GM18909 (cell line): ENCODE measurements around the gene TSPEAR.

Source experiments
- ATAC-seq: cut with Tn5 transposase; IDR thresholded peaks from one replicate; pipeline ENCODE4 v1.9.1; 2021; ENCODE audit warnings: mild to moderate bottlenecking; ENCODE audit not compliant: unreplicated experiment, poor library complexity

Gene TSPEAR

GRCh38 chr21:44499631-44500030 lies 211.7 kb downstream of the TSPEAR start:
- no peak for ATAC-seq

- ATAC-seq = no peak
These were observed 212.2 kb downstream of the TSPEAR start for GRCh38 chr21:44499211-44499560.

DNA sequence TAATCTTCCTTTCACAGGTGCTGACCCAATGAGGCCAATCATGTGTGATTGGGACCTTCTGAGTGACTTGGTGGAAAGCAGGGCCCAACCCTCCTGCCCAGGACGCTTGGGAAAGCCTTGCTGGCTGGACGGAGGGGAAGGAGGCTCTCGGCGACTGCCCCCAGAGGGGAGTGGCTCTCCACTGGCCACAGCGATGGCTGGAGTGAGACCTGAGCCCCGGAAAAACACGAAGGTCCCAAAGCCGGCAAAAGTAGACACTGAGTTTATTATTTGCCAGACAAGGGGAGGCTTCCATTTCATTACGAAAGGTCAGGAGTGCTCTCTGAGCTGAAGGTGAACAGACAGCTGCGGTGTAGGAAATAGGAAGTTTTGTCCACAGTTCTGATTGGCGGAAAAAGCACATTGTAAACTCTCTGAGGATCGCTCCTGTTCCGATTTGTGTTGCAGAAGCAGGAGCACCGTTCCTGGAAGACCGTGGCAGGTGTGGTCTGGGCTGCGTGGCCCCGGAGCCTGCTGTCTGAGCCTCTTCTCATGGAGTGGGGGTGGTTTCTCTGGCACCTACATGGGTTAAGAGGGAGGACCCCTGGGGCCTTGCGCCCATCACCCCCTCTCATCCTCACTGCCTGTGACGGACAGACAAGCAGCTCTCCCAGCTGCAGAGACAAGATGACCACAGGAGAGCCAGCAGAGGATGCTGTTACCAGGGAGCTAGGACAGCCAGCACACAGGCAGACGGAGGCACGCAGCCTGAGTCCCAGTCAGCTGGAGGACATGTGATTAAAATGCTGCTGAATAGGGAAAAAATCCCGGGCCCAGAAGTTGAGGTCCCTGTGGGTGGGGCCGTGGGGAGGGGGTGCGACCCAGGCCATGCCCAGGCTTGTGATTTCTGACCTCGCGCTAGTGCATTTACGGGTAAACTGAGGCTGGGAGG lies 212.8 kb downstream of the TSPEAR start:
- no peak for ATAC-seq

GRCh38 chr21:44497703-44498126 lies 213.7 kb downstream of the TSPEAR start:
- ATAC-seq = no peak

GRCh38 chr21:44496564-44497550 lies 214.5 kb downstream of the TSPEAR start:
- ATAC-seq = no peak

GRCh38 chr21:44495611-44496563 lies 215.5 kb downstream of the TSPEAR start:
- no peak for ATAC-seq

DNA sequence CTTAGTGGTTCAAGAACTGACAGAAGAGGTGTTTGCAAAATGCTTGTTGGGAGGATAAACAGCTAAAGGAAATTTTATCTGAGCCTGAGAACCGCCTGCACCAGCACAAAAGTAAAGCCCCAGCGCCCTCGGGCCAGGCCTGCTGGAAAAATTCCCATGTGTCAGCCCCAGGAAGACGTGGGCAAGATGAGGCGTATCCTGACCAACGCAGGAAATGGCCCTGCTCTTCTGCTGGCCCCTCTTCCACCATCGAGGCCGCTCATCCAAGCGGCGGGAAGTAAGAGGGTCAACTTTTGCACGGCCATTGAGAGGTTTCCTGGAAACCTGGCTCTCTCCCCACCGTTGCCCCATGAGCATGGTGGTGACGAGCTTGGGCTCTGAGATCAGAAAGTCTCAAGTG lies 216.4 kb downstream of the TSPEAR start:
- ATAC-seq = no peak

GRCh38 chr21:44494418-44494817 lies 217.0 kb downstream of the TSPEAR start:
- ATAC-seq = no peak

DNA sequence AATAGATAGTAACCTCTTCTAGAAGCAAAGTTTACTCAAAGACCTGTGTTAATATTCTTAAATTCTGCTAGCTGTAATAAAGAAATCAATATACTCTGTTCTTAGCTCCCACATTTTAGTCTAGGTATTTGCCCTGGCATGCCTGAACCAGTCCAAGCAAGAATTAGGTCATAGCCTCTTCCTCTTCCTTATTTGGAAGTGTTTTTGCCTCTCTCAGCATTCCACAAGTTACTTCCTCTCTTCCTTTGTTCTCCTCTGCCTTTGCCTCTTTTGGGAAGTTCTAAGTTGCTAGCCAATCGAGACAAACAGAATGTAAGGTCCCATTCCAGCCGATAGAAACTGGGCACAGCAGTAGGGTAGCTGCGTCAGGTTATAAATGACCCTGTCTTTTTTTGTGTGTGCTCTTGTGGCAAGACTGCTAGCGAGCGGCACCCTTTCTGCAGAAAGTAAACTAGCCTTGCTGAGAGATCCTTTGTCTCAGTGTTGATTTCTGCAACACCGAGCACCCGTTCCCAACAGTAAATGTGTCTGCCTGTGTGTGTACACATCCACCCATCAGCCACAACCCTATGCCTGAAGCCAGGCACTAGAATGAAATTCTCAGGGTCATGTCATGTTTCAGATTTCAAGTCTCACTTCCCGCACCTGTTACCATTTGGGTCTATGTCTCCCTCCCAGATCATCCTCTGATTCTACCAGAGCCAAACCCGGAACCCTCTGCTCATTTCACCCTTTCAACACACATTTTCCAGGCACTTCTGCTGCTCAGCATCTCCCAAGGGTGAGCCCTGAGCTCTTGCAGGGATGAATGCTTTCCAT lies 218.6 kb downstream of the TSPEAR start:
- no peak for ATAC-seq

DNA sequence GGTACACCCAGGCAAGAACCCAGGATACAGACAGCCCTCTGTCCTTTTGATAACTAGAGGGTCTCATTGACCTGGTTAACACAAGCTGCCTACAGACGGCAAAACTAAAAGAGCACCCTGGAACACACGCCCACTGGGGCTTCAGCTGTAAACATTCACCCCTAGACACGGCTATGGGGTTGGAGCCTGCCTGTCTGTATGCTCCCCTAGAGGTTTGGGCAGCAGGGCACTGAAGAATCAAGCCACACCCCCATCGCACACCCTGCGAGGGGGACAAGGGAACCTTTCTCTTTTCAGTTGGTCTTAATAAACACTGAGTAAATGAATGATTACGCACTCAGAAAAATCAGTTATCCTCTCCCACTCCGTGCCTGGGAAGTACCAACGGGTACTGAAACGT lies 220.6 kb downstream of the TSPEAR start:
- ATAC-seq = no peak

DNA sequence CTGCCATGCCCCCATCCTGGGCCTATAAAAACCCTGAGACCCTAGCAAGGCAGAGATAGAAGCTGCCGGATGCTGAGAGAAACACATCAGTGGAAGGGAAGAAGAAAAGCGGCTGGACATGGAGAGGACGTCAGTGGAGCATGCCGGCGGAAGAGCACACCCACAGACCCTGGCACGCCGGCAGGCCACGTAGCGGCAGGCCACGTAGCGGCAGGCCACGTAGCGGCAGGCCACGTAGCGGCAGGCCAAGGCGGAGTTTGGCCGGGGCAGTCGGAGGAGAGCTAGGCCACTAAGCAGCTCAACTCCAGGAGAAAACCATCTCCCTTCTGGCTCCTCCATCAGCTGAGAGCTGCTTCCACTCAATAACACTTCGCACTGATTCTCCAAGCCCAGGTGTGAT lies 221.0 kb downstream of the TSPEAR start:
- no peak for ATAC-seq

- ATAC-seq = no peak
These were observed 221.4 kb downstream of the TSPEAR start for GRCh38 chr21:44489962-44490361.

DNA sequence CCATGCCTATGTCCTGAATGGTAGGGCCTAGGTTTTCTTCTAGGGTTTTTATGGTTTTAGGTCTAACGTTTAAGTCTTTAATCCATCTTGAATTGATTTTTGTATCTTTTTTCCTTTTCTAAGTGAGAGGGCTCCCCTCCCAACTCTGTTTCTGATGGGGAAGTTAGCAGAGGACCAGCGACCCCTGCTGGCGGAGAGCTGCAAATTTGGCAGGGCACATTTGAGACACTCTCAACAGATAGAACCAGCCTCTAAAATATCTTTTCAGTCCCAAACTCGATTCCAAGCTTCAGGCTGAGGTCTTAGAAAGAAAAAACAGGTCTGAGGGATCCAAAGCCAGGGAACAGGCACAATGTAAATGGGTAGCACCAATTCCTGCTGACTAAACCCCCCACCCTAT lies 223.5 kb downstream of the TSPEAR start:
- ATAC-seq = no peak

DNA sequence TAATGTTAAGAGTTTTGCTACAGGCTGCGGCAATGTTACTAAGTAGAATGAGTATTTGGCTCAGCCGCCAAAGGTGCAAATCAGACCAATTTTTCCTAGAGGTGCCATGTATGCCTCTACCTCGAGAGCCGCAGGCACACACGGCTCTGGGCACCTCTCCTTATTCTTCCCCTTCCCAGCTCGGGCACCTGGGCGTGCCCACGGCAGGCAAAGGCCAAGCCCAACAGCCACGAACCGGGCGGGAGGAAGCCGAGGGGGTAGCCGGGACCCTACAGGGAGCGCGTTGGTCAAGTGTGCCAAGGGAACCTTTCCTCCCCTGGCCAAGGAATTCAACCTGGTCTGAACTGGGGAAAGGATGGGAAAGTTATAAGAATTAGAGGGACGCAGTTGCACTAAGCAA lies 225.1 kb downstream of the TSPEAR start:
- no peak for ATAC-seq

GRCh38 chr21:44485796-44486195 lies 225.6 kb downstream of the TSPEAR start:
- ATAC-seq = no peak

GRCh38 chr21:44485254-44485793 lies 226.0 kb downstream of the TSPEAR start:
- no peak for ATAC-seq

DNA sequence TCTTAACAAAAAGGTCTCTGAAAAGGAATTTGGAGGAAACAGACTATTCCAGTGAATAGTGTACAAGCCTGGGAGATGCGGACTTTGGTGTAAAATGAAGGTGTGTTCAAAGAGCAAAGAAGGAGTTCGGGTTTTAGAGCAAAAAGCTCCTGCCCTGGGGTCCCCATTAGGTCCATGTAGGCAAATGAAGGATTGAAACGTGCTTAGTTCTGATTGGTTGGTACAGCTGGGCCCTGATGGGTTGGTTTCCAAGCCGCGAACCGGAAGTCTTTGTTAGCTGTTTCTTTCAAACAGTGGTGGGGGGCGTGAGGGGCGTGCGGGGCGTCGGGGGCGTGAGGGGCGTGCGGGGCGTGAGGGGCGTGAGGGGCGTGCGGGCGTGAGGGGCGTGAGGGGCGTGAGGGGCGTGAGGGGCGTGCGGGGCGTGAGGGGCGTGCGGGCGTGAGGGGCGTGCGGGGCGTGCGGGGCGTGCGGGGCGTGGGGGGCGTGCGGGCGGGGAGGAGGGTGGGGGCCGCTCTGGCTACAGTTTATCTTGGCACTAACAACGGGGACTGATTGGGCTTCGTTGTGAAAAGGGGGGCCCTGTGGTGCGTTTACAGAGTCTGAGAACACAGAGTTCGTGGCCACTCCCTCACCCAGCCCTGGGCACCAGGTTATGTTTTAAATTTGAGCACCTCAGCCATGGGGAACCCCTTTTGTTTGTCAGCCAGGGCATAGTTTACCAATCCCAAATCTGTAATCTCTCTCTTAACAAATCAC lies 226.7 kb downstream of the TSPEAR start:
- no peak for ATAC-seq
